OCI-LY7 (cell line): ENCODE measurements around the gene NPAS2. TPM values are rescaled to one million over a fixed set of nuclear protein-coding genes. Genes with fewer than 3 reads are reported as not detected.

Source experiments
- BruUV-seq: library from RNA; stranded (reverse); fragments of 400-500 nt; replicated peaks from 2 replicates; lab custom pipeline; 2021; lab: Mats Ljungman, UMichigan
- CTCF ChIA-PET: fragments of 300-600 bp; sonication (Branson Sonifier 250); formaldehyde crosslinking; loops from one replicate; lab custom pipeline; 2022; ENCODE audit warnings: antibody characterized with exemption; ENCODE audit not compliant: unreplicated experiment; lab: Charles Lee
- POLR2A ChIA-PET: fragments of 300-600 bp; sonication (Branson Sonifier 250); formaldehyde crosslinking; loops from one replicate; lab custom pipeline; 2022; ENCODE audit warnings: antibody characterized with exemption; lab: Charles Lee
- DNase-seq: peaks from one replicate; pipeline ENCODE4 v3.0.0-alpha.2; 2015; ENCODE audit warnings: low spot score
- H2AFZ ChIP-seq: fragments of 200-600 bp; sonication (generic), shearing (Covaris generic); 2 replicates; pipeline ENCODE4 v1.6.1; 2014; ENCODE audit warnings: mild to moderate bottlenecking, antibody characterized with exemption, low read length, moderate library complexity
- H3K27ac ChIP-seq: fragments of 200-600 bp; sonication (generic); 2 replicates; pipeline ENCODE4 v1.5.1; 2014; ENCODE audit warnings: mixed run types, low read depth, mild to moderate bottlenecking, moderate library complexity, low read length, inconsistent platforms; ENCODE audit not compliant: poor library complexity, severe bottlenecking
- H3K36me3 ChIP-seq: fragments of 200-600 bp; sonication (generic); 2 replicates; pipeline ENCODE4 v1.6.1; 2014; ENCODE audit warnings: mild to moderate bottlenecking, antibody characterized with exemption, low read length, moderate library complexity, mixed read lengths; ENCODE audit not compliant: insufficient read depth
- H3K4me1 ChIP-seq: fragments of 200-600 bp; sonication (generic); 2 replicates; pipeline ENCODE4 v1.5.1; 2014; ENCODE audit warnings: mild to moderate bottlenecking, low read length; ENCODE audit not compliant: insufficient read depth, poor library complexity, severe bottlenecking
- H3K4me2 ChIP-seq: fragments of 200-600 bp; sonication (generic); 2 replicates; pipeline ENCODE4 v1.6.1; 2014; ENCODE audit warnings: mild to moderate bottlenecking, low read length
- H3K4me3 ChIP-seq: fragments of 200-600 bp; sonication (generic); 2 replicates; pipeline ENCODE4 v1.5.1; 2014; ENCODE audit warnings: mild to moderate bottlenecking, low read depth, low read length; ENCODE audit not compliant: poor library complexity, severe bottlenecking
- H3K79me2 ChIP-seq: fragments of 200-600 bp; sonication (generic); 2 replicates; pipeline ENCODE4 v1.6.1; 2016; ENCODE audit warnings: low read depth, mild to moderate bottlenecking, low read length, moderate library complexity, mixed read lengths; ENCODE audit not compliant: insufficient read depth
- H3K9me2 ChIP-seq: fragments of 200-600 bp; sonication (generic); 2 replicates; pipeline ENCODE4 v1.6.1; 2016; ENCODE audit warnings: mild to moderate bottlenecking, low read length, mixed read lengths; ENCODE audit not compliant: insufficient read depth
- H3K9me3 ChIP-seq: fragments of 200-600 bp; sonication (generic); 2 replicates; pipeline ENCODE4 v1.6.1; 2014; ENCODE audit warnings: mild to moderate bottlenecking, mixed run types, low read length, mixed read lengths
- H4K20me1 ChIP-seq: fragments of 200-600 bp; sonication (generic); 2 replicates; pipeline ENCODE4 v1.6.1; 2014; ENCODE audit warnings: mild to moderate bottlenecking, antibody characterized with exemption, low read length, moderate library complexity, mixed read lengths; ENCODE audit not compliant: insufficient read depth
- EZH2phosphoT487 ChIP-seq: fragments of 200-600 bp; sonication (generic); IDR thresholded peaks from 2 replicates; pipeline ENCODE4 v1.6.1; 2018; ENCODE audit warnings: low read depth, borderline replicate concordance, mild to moderate bottlenecking, mixed run types, antibody characterized with exemption, low read length, moderate library complexity, mixed read lengths
- intact Hi-C: fragments of 100-400 bp; cut with micrococcal nuclease; formaldehyde crosslinking; loops from one replicate; pipeline ENCODE4 v1.10.0; 2022; ENCODE audit not compliant: unreplicated experiment
- total RNA-seq, 2 experiments: library from RNA; depleted of rRNA in 1 of 2; stranded (reverse); fragments of >200 nt in 1 of 2; shearing (Covaris generic) in 1 of 2; gene quantifications; 2 replicates each; pipeline ENCODE4 v1.2.3, GENCODE V29; 2014 to 2022
- TF ChIP-seq, protein P1 (sequence below): fragments of 200-600 bp; sonication (generic); conservative IDR thresholded peaks from 2 replicates; pipeline ENCODE4 v1.5.1; 2014; ENCODE audit warnings: mild to moderate bottlenecking, antibody characterized with exemption, low read length, moderate library complexity, mixed read lengths

The NPAS2 gene
- total RNA-seq, 2 experiments from 2014 or later: not detected

GRCh38 chr2:100964222-100964621, 144.3 kb downstream of the NPAS2 start:
- ChIA-PET POLR2A (interaction anchor here (0.6 kb wide), 1 partner anchor 12 kb away, joined by 5 read pairs; no protein-coding TSS in a partner anchor), CTCF (no interaction called here)
- H3K27ac ChIP-seq: no peak overlapping the region
- H3K4me2 ChIP-seq: no peak overlapping the region
- TF ChIP-seq EZH2phosphoT487: no peak
- TF ChIP-seq, protein P1, sequence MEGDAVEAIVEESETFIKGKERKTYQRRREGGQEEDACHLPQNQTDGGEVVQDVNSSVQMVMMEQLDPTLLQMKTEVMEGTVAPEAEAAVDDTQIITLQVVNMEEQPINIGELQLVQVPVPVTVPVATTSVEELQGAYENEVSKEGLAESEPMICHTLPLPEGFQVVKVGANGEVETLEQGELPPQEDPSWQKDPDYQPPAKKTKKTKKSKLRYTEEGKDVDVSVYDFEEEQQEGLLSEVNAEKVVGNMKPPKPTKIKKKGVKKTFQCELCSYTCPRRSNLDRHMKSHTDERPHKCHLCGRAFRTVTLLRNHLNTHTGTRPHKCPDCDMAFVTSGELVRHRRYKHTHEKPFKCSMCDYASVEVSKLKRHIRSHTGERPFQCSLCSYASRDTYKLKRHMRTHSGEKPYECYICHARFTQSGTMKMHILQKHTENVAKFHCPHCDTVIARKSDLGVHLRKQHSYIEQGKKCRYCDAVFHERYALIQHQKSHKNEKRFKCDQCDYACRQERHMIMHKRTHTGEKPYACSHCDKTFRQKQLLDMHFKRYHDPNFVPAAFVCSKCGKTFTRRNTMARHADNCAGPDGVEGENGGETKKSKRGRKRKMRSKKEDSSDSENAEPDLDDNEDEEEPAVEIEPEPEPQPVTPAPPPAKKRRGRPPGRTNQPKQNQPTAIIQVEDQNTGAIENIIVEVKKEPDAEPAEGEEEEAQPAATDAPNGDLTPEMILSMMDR: no peak
- no peaks in the 10 kb centered on the region for H3K9me3 ChIP-seq
- no peak overlapping the region for H2AFZ ChIP-seq
- no peaks in the 10 kb centered on the region for H3K4me1 ChIP-seq
- no peak overlapping the region for H3K4me3 ChIP-seq
- no peaks in the 10 kb centered on the region for H4K20me1 ChIP-seq
- H3K9me2 ChIP-seq: no peaks in the 10 kb centered on the region
- no peaks in the 10 kb centered on the region for H3K36me3 ChIP-seq
- no TSS peak for BruUV-seq
- intact Hi-C loops: no loop called here
- H3K79me2 ChIP-seq: no peaks in the 10 kb centered on the region
- DNase-seq: no peak

GRCh38 chr2:100964681-100965169, 144.8 kb downstream of the NPAS2 start:
- Histone ChIP-seq H3K4me2 (no peak overlapping the region), H3K9me3 (no peaks in the 10 kb centered on the region), H4K20me1 (no peaks in the 10 kb centered on the region), H3K27ac (no peak overlapping the region), H3K9me2 (no peaks in the 10 kb centered on the region), H2AFZ (no peak overlapping the region), H3K4me3 (no peak overlapping the region), H3K36me3 (no peaks in the 10 kb centered on the region), H3K4me1 (no peaks in the 10 kb centered on the region), H3K79me2 (no peaks in the 10 kb centered on the region)
- ChIA-PET POLR2A (interaction anchor here (0.6 kb wide), 1 partner anchor 12 kb away, joined by 5 read pairs; no protein-coding TSS in a partner anchor), CTCF (no interaction called here)
- no peak for DNase-seq
- no TSS peak for BruUV-seq
- intact Hi-C loops: no loop called here
- TF ChIP-seq EZH2phosphoT487: no peak
- TF ChIP-seq, protein P1: no peak

GRCh38 chr2:100965596-100965995, 145.7 kb downstream of the NPAS2 start:
- ChIA-PET POLR2A (no interaction called here), CTCF (no interaction called here)
- no peaks in the 10 kb centered on the region for H3K36me3 ChIP-seq
- intact Hi-C loops: no loop called here
- H3K4me2 ChIP-seq: no peak overlapping the region
- no peak overlapping the region for H2AFZ ChIP-seq
- no peak overlapping the region for H3K4me3 ChIP-seq
- H4K20me1 ChIP-seq: no peaks in the 10 kb centered on the region
- no peaks in the 10 kb centered on the region for H3K4me1 ChIP-seq
- no peak for TF ChIP-seq EZH2phosphoT487
- TF ChIP-seq, protein P1: no peak
- no peaks in the 10 kb centered on the region for H3K9me2 ChIP-seq
- H3K27ac ChIP-seq: no peak overlapping the region
- DNase-seq: no peak
- H3K79me2 ChIP-seq: no peaks in the 10 kb centered on the region
- BruUV-seq: no TSS peak
- H3K9me3 ChIP-seq: no peaks in the 10 kb centered on the region
